ENCODE measurements around the gene AP1S2. TPM values are rescaled to one million over a fixed set of nuclear protein-coding genes. Genes with fewer than 3 reads are reported as not detected.
"Not testable (repeated sequence)": the region's sequence is repeated elsewhere in the genome, so short reads cannot be mapped to it uniquely, and the experiment has no call there.

The AP1S2 gene
- total and polyA plus RNA-seq, 5 donors from 2014 or later, result 32.8 to 93.5 (median 69.8) TPM

GRCh38 chrX:15834827-15835595 is 19.6 kb downstream of the AP1S2 start:
- H3K36me3 ChIP-seq (ENCODE audit: control insufficient read depth, insufficient read depth, low read length), result peaks cover 2% of the 10 kb centered on the region
- no peak for ATAC-seq (ENCODE audit: low read depth in 2 of 2)
- H3K4me1 Mint-ChIP-seq, result peaks cover 3 to 8% (median 7%) of the 10 kb centered on the region in 4 donors
- no peaks in the 10 kb centered on the region for H3K27me3 Mint-ChIP-seq
- no peak overlapping the region for H3K4me3 ChIP-seq (ENCODE audit: low read depth, low read length)
- H3K27ac ChIP-seq (ENCODE audit: insufficient read depth, low read length, poor library complexity, severe bottlenecking), result no peak overlapping the region
- no peaks in the 10 kb centered on the region for H3K27me3 ChIP-seq (ENCODE audit: control insufficient read depth, insufficient read depth, low read length)
- peak overlapping the region in 2 of 3 donors; percentile 11 to 29 for H3K27ac Mint-ChIP-seq
- DNase-seq, result no peak
- H3K4me1 ChIP-seq (ENCODE audit: control insufficient read depth, insufficient read depth, low read length, poor library complexity, severe bottlenecking), result no peaks in the 10 kb centered on the region
- no peak overlapping the region for H3K4me3 Mint-ChIP-seq
- H3K36me3 Mint-ChIP-seq, result peaks cover 17% of the 10 kb centered on the region
- H3K9me3 ChIP-seq (ENCODE audit: control insufficient read depth in 2 of 2, low read length in 2 of 2), result no peaks in the 10 kb centered on the region
- H3K9me3 Mint-ChIP-seq, result no peaks in the 10 kb centered on the region

DNA sequence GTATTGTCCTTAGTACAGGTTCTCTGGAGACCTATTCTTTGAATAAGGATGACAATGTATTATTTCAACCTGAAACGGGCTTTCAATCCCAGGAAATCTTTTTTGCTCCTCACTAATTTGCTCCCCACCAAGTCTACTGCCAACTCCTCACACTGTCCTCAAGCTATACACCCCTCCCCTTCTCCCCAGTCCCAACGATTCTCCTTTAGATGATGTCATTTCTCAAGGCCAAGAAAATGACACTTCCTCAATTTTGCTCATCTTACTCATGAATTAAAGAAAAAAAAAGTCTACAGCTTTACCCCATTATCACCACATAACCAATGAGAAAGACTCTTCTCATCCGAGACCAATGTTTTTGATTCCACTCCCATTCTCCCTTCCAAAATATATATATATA is 20.6 kb downstream of the AP1S2 start:
- Histone ChIP-seq H3K36me3 (ENCODE audit: control insufficient read depth, insufficient read depth, low read length) (no peaks in the 10 kb centered on the region), H3K27ac (ENCODE audit: insufficient read depth, low read length, poor library complexity, severe bottlenecking) (no peak overlapping the region), H3K4me3 (ENCODE audit: low read depth, low read length) (no peak overlapping the region), H3K4me1 (ENCODE audit: control insufficient read depth, insufficient read depth, low read length, poor library complexity, severe bottlenecking) (no peaks in the 10 kb centered on the region), H3K9me3 (ENCODE audit: control insufficient read depth in 2 of 2, low read length in 2 of 2) (no peaks in the 10 kb centered on the region), H3K27me3 (ENCODE audit: control insufficient read depth, insufficient read depth, low read length) (no peaks in the 10 kb centered on the region)
- no peak overlapping the region for H3K4me3 Mint-ChIP-seq
- peak overlapping the region in 2 of 3 donors; percentile 36 to 59 for H3K27ac Mint-ChIP-seq
- no peak for DNase-seq
- H3K9me3 Mint-ChIP-seq, result no peaks in the 10 kb centered on the region
- peaks cover 3 to 8% (median 7%) of the 10 kb centered on the region in 4 donors for H3K4me1 Mint-ChIP-seq
- no peaks in the 10 kb centered on the region for H3K27me3 Mint-ChIP-seq
- no peak for ATAC-seq (ENCODE audit: low read depth in 2 of 2)
- H3K36me3 Mint-ChIP-seq, result peaks cover 14% of the 10 kb centered on the region

DNA sequence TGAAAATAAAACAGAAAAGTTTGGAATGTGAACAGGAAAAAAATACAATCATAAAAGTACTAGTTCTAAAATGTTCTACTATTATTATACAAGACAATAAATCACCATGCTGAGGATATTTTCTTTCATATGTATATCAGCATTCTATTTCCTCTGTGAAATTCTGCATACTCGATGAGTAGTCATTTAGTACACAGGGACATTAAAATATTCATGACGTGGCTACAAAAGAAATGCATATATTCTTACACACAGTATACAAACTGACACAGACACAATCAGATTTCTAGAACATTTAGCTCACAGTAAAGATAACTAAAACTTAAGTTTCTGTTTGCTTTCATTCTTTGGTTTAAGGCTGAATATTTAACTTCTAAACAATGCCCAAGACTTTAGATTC is 23.3 kb downstream of the AP1S2 start:
- not testable (repeated sequence) for H3K27me3 ChIP-seq (ENCODE audit: control insufficient read depth, insufficient read depth, low read length); H3K36me3 ChIP-seq (ENCODE audit: control insufficient read depth, insufficient read depth, low read length); H3K4me1 ChIP-seq (ENCODE audit: control insufficient read depth, insufficient read depth, low read length, poor library complexity, severe bottlenecking); H3K4me3 Mint-ChIP-seq; ATAC-seq (ENCODE audit: low read depth in 2 of 2); H3K4me3 ChIP-seq (ENCODE audit: low read depth, low read length); H3K27me3 Mint-ChIP-seq; H3K27ac Mint-ChIP-seq; H3K9me3 Mint-ChIP-seq; H3K9me3 ChIP-seq (ENCODE audit: control insufficient read depth in 2 of 2, low read length in 2 of 2); H3K27ac ChIP-seq (ENCODE audit: insufficient read depth, low read length, poor library complexity, severe bottlenecking); DNase-seq
- peaks cover 3 to 12% (median 6%) of the 10 kb centered on the region in 4 donors for H3K4me1 Mint-ChIP-seq
- peaks cover 22% of the 10 kb centered on the region for H3K36me3 Mint-ChIP-seq

DNA sequence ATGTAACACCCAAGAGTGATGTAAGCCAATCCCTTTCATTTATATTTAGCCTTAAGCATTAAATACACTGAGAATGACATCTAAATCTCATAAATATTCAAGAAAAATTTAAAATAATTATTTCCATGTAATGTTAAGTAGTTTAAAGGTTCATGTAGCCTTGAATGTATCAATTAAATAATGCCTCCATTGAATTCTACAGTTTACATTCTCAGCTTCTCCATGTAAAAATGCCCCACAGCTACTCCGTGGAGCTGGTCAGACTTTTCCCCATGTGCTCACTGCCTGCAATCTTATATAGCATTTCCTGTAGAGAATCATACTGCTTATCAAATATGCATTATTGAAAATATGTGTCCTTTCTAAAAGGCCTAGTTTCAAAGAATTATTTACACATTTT is 25.4 kb downstream of the AP1S2 start:
- H3K36me3 ChIP-seq (ENCODE audit: control insufficient read depth, insufficient read depth, low read length), result peaks cover 9% of the 10 kb centered on the region
- H3K36me3 Mint-ChIP-seq, result peaks cover 22% of the 10 kb centered on the region
- H3K4me1 ChIP-seq (ENCODE audit: control insufficient read depth, insufficient read depth, low read length, poor library complexity, severe bottlenecking), result no peaks in the 10 kb centered on the region
- no peak overlapping the region for H3K27ac Mint-ChIP-seq
- ATAC-seq (ENCODE audit: low read depth in 2 of 2) (no peak), DNase-seq (no peak)
- H3K27me3 ChIP-seq (ENCODE audit: control insufficient read depth, insufficient read depth, low read length), result no peaks in the 10 kb centered on the region
- H3K9me3 ChIP-seq (ENCODE audit: control insufficient read depth in 2 of 2, low read length in 2 of 2), result no peaks in the 10 kb centered on the region
- no peaks in the 10 kb centered on the region for H3K9me3 Mint-ChIP-seq
- no peak overlapping the region for H3K4me3 ChIP-seq (ENCODE audit: low read depth, low read length)
- H3K27ac ChIP-seq (ENCODE audit: insufficient read depth, low read length, poor library complexity, severe bottlenecking), result no peak overlapping the region
- peaks cover 0 to 10% (median 6%) of the 10 kb centered on the region in 4 donors for H3K4me1 Mint-ChIP-seq
- no peaks in the 10 kb centered on the region for H3K27me3 Mint-ChIP-seq
- no peak overlapping the region for H3K4me3 Mint-ChIP-seq

DNA sequence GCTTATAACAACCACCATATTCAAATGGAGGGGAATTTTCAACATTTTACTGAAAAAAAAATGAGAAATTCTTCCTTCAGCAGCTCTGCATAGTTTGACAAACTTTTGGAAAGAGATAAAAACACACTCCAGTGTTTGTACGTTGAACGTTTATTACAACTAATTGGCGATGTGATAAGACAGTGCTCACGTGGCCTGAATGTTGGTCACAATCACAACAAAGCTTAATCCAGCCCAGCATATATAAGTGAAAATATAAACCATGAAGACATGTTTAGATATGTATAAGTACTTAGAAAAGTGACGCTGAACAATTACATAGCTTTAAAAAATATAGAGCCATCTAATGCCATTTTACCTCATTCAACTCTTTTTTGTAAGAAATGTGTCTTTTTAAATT is 28.7 kb downstream of the AP1S2 start:
- no peaks in the 10 kb centered on the region for H3K27me3 ChIP-seq (ENCODE audit: control insufficient read depth, insufficient read depth, low read length)
- ATAC-seq (ENCODE audit: low read depth in 2 of 2) (no peak), DNase-seq (no peak)
- H3K9me3 Mint-ChIP-seq, result no peaks in the 10 kb centered on the region
- H3K27me3 Mint-ChIP-seq, result no peaks in the 10 kb centered on the region
- H3K4me1 Mint-ChIP-seq, result peaks cover 0 to 7% (median 4%) of the 10 kb centered on the region in 4 donors
- H3K27ac Mint-ChIP-seq, result peak overlapping the region in 1 of 3 donors; percentile 65
- H3K9me3 ChIP-seq (ENCODE audit: control insufficient read depth in 2 of 2, low read length in 2 of 2), result no peaks in the 10 kb centered on the region
- H3K4me1 ChIP-seq (ENCODE audit: control insufficient read depth, insufficient read depth, low read length, poor library complexity, severe bottlenecking), result no peaks in the 10 kb centered on the region
- H3K36me3 Mint-ChIP-seq, result peaks cover 38% of the 10 kb centered on the region
- H3K4me3 Mint-ChIP-seq, result no peak overlapping the region
- no peak overlapping the region for H3K4me3 ChIP-seq (ENCODE audit: low read depth, low read length)
- no peak overlapping the region for H3K27ac ChIP-seq (ENCODE audit: insufficient read depth, low read length, poor library complexity, severe bottlenecking)
- peaks cover 28% of the 10 kb centered on the region for H3K36me3 ChIP-seq (ENCODE audit: control insufficient read depth, insufficient read depth, low read length)

DNA sequence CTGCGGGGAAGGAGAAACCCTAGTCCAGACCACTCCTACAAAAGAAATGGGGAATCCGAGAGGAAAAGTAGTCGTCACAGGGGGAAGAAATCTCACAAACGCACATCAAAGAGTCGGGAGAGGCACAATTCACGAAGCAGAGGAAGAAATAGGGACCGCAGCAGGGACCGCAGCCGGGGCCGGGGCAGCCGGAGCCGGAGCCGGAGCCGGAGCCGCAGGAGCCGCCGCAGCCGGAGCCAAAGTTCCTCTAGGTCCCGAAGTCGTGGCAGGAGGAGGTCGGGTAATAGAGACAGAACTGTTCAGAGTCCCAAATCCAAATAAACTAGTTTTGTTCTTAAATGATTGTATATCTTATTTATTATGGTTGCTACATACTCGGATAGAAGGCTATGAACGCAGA is 31.7 kb downstream of the AP1S2 start:
- DNase-seq (no peak), ATAC-seq (ENCODE audit: low read depth in 2 of 2) (no peak)
- no peaks in the 10 kb centered on the region for H3K9me3 ChIP-seq (ENCODE audit: control insufficient read depth in 2 of 2, low read length in 2 of 2)
- no peak overlapping the region for H3K27ac Mint-ChIP-seq
- H3K4me3 ChIP-seq (ENCODE audit: low read depth, low read length), result no peak overlapping the region
- peaks cover 43% of the 10 kb centered on the region for H3K36me3 Mint-ChIP-seq
- H3K4me1 Mint-ChIP-seq, result peaks cover 0 to 10% (median 3%) of the 10 kb centered on the region in 4 donors
- H3K4me1 ChIP-seq (ENCODE audit: control insufficient read depth, insufficient read depth, low read length, poor library complexity, severe bottlenecking), result no peaks in the 10 kb centered on the region
- no peaks in the 10 kb centered on the region for H3K27me3 Mint-ChIP-seq
- no peak overlapping the region for H3K4me3 Mint-ChIP-seq
- no peaks in the 10 kb centered on the region for H3K27me3 ChIP-seq (ENCODE audit: control insufficient read depth, insufficient read depth, low read length)
- peaks cover 49% of the 10 kb centered on the region for H3K36me3 ChIP-seq (ENCODE audit: control insufficient read depth, insufficient read depth, low read length)
- no peak overlapping the region for H3K27ac ChIP-seq (ENCODE audit: insufficient read depth, low read length, poor library complexity, severe bottlenecking)
- H3K9me3 Mint-ChIP-seq, result no peaks in the 10 kb centered on the region

DNA sequence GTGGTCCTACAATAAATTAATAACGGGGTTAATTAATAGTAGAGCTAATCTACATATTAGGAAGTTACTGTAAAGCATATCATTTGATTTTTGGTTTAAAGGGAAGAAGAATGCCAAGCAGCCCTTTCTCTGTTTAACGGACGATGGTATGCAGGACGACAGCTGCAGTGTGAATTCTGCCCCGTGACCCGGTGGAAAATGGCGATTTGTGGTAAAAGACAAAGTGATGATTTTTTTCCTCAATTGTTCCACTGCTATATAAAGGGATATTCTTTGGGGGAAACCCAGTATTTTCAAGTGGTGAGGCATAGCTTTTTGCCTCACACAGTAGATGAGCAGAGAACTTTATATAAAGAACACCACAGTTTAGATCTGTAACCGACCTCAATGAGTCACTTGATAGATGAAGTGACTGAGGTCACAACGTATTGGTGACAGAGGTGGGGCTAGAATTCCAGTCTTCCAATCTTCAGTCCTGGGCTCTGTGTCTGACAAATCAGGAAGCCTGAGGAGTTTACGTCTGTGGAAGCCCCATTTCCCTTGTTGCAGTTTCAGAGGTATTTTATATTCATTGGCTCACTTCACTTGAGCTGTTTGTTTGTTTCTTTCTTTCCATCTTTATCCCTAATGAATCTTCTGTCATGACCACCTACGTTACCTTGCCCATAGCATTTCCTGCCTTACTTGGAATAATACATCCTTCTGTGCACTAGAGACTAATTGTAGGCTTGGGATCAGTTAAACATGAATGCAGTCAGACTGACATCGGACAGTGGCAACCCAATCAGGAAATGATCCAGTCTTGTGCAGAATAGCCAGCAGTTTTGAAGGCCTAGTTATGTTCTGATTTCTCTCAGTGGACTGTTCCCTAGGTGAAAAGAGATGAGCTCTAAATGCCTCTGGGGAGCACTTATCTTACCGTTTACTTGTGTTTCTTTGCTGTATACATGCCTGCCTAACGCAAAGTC is 34.2 kb downstream of the AP1S2 start:
- Mint-ChIP-seq H3K36me3 (peaks cover 50% of the 10 kb centered on the region), H3K4me1 (peaks cover 4 to 20% (median 14%) of the 10 kb centered on the region in 4 donors), H3K27me3 (no peaks in the 10 kb centered on the region), H3K27ac (peak overlapping the region in 2 of 3 donors; percentile 21 to 84), H3K4me3 (no peak overlapping the region), H3K9me3 (no peaks in the 10 kb centered on the region)
- DNase-seq (no peak), ATAC-seq (ENCODE audit: low read depth in 2 of 2) (no peak)
- H3K36me3 ChIP-seq (ENCODE audit: control insufficient read depth, insufficient read depth, low read length), result peaks cover 50% of the 10 kb centered on the region
- H3K4me1 ChIP-seq (ENCODE audit: control insufficient read depth, insufficient read depth, low read length, poor library complexity, severe bottlenecking), result peaks cover 14% of the 10 kb centered on the region
- H3K4me3 ChIP-seq (ENCODE audit: low read depth, low read length), result no peak overlapping the region
- H3K27me3 ChIP-seq (ENCODE audit: control insufficient read depth, insufficient read depth, low read length), result no peaks in the 10 kb centered on the region
- H3K27ac ChIP-seq (ENCODE audit: insufficient read depth, low read length, poor library complexity, severe bottlenecking), result no peak overlapping the region
- no peaks in the 10 kb centered on the region for H3K9me3 ChIP-seq (ENCODE audit: control insufficient read depth in 2 of 2, low read length in 2 of 2)

Measured in CD4-positive, CD25-positive, alpha-beta regulatory T cell (primary cell).